HG03565 (cell line): ENCODE measurements around the gene VCAN.

Source experiments
- ATAC-seq: cut with Tn5 transposase; IDR thresholded peaks from one replicate; pipeline ENCODE4 v1.9.1; 2021; ENCODE audit warnings: mild to moderate bottlenecking, moderate library complexity; ENCODE audit not compliant: unreplicated experiment

Gene VCAN

DNA sequence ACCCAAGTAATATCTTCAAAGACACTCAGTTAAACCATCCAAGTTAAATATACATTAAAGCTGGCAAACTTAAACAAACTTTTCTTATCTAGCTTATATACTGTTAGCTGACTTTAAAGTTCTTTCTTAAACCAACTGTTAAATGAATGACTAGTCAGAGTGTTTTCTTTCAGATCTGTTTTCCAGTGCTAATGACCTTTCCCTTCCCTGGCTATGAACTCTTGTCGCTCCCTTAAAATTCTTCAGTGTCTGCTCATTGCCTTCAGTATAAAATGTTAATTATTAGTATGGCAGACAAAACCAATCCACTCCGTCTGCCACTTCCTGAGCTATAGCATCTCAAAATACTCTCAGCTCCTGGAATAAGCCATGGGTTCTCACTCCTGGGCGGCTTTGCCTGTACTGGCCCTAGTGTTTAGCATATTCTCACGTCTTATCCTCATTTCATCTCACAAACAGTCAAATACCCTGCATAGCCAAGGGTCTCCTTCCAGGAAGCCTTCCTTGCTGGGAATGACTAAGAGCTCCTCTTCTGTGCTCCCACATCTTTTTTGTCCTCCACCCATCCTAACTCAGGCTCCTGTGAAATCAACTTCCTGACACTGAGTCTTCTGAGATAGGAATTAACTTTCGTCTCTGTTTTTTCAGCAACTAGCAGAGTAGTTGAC is 87.7 kb downstream of the VCAN start:
- no peak for ATAC-seq

DNA sequence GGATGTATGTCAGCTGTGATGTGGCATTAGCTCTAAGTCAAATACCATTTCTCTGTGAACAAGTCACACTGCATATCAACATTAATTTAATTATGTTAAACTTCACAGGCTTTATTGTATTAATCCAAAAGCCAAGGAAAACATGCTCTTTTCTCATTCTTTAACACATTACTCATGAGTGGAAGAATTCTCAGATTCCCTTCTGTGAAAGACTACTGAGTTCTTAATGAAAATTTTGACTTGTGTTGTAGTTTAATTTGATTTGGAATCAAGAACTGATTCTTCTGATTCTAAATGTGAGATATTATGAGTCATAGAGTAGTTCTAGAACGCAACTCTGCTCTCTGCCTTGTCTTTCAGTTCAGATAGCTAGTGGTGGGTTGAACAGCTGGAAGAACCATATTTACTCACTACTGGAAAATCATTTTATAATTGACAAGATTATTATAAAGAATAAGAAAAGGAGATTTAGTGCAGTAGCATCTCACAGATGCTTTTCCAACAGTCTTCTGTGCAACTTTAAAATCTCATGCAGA is 90.6 kb downstream of the VCAN start:
- ATAC-seq: no peak

DNA sequence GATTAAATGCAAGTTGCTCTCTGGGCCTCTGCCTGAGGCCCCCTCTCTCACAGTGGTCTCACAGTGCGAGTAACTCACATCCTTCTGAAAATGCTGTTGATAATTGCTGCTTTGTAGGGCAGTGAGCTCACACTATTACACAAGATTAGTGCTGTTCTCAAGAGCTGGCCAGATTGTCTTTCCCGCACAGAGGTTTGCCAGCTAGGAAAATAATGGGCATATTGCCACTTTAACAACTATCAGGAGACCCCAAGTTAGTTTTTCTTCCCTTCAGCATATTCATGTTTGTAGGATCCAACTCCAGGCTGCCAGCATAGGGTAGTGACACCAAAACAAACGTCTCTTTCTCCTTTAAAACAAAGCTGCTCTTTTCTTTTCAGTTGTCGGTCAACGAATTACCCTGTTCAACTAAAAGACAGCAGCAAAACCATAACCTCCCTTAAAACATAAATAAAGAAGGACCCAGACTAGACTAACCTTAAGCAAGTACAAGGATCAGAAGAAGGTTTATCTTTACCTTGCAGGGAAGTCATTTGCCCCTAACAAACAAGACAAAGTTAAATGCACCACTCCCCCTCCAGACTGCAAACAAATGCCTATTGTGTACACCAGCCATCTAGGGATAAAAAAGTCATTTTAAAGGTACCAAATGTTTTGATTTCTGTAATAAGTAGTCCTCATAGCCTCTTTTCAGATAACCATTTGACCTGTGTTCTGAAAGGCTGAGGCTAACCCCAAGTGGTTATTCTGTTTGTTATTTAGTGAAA is 91.4 kb downstream of the VCAN start:
- ATAC-seq: no peak

DNA sequence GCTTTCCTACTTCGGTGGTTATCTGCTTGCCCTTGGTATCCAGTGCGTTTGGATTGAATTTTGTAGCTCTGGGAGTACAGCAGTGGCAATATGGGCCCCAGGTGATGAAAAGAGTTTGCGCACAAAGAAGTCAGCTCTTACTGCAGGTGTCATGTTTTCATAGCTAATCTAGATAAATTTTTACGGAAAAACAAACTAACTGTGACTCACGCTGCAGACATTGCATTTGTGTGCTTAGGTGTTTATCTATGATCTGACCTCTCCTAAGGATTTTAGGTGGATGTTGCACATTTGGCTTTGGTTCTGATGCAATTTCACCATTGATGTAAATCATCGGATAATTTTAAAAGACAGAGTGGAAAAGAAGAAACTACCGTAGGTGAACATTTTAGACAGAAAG is 92.1 kb downstream of the VCAN start:
- ATAC-seq: no peak

DNA sequence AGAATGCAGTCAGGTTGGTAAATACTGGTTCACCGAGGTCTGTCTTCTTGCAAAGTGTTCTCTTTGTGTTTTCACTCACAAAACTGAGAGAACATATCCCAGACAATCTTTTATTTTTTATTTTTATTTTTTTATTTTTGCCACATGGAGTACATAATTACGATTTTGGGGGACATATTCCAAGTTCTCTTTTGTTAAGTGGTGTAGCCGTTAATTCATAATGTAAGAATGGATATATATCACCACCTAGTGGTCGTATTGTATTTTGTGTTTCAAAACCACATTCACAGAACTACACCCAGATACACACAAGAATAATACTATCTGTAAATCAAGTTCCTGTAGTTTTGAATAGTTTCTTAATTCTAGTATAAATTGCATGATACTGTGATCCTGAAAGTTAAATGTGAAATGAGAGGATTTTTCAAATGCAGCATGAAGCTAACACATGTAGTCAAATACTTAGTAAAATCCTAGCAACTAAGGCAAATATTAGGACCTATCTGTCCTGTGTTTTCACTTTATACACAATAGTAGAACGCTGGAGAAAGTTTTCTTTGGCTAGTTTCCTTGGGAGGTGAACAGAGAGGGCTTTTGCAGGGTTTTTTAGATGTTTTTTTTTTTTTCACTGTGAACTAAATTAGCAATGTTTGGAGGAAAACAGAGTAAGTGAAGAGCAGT is 92.7 kb downstream of the VCAN start:
- peak; percentile 59 for ATAC-seq

GRCh38 chr5:83567741-83568140 is 96.2 kb downstream of the VCAN start:
- no peak for ATAC-seq

GRCh38 chr5:83568186-83568585 is 96.6 kb downstream of the VCAN start:
- no peak for ATAC-seq

- no peak for ATAC-seq
These were observed 99.4 kb downstream of the VCAN start for GRCh38 chr5:83570916-83571315.

DNA sequence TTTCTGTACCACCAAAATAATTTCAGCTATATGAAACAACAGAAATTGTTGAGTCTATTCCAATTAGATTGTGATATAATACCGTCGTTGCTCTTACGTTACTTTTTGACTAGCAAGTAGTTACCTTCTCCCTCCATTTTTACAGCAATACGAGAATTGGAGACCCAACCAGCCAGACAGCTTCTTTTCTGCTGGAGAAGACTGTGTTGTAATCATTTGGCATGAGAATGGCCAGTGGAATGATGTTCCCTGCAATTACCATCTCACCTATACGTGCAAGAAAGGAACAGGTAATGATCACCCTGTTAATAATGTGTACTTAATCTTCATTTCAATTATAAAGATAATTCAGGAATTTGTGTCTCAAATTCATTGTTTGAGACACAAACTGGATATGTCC is 100.7 kb downstream of the VCAN start:
- ATAC-seq: no peak

GRCh38 chr5:83576341-83576740 is 104.8 kb downstream of the VCAN start:
- no peak for ATAC-seq

GRCh38 chr5:83577036-83577636 is 105.6 kb downstream of the VCAN start:
- no peak for ATAC-seq

GRCh38 chr5:83583859-83584258 is 112.3 kb downstream of the VCAN start:
- no peak for ATAC-seq

DNA sequence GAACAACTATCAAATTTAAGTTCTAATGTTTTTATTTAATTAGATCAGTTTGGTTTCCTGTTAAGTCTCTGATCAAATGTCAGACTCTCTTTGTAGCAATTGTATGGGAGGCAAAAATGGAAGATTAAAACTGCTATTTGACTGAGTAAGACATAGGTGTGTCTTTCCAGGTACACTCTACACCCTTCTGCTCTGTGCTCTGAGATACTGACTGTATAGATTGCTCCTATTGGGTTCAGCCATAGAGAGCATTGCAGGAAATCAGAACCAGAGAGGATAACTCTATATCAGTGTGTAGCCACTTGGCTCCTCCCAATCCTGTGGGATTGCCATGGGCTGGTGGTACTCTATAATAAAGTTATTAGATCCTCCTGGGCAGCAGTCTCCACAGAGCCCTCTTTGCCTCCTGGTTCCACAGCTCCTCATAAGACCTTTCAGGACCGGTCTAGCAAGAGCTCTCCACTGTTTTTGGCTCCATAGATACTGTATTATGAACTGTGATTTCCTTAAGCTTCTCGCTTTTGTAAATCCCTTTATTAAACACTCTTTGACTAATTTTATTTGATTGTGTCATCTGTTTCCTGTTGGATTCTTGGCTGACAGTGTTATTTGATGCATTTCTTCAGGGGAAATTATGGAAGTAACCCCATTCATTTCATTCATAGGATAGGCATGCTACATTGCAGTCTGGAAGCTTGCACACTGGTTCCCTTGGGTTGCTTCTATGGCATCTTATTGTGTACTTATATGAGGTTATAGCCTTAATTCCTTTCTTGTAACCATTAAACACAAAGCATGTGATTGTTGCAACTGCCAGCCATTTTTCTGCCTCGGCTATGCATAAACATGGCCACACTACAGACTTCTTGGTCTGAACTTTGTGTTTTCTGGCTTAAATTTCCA is 115.6 kb downstream of the VCAN start:
- no peak for ATAC-seq

- no peak for ATAC-seq
These were observed 118.2 kb downstream of the VCAN start for GRCh38 chr5:83589786-83590185.

- no peak for ATAC-seq
These were observed 119.4 kb downstream of the VCAN start for GRCh38 chr5:83590966-83591365.

DNA sequence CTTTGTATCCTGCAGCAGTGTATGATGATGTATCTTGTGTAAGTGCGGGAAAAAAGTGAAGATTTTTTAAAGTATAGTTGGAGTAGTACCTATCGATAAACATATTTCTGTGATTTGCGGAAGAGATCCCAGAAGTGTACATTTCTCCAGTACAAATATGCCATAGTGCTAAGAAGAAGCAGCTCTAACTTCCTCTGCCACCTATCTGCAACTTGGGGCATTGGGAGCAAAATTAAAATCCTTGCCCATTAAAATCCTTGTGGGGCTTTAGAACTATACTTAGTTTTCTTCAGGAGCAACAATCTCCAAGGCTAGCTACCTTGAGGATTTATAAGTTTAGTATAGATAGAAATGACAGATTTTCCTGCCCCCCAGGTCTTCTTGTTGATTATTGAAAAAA is 123.7 kb downstream of the VCAN start:
- ATAC-seq: no peak

DNA sequence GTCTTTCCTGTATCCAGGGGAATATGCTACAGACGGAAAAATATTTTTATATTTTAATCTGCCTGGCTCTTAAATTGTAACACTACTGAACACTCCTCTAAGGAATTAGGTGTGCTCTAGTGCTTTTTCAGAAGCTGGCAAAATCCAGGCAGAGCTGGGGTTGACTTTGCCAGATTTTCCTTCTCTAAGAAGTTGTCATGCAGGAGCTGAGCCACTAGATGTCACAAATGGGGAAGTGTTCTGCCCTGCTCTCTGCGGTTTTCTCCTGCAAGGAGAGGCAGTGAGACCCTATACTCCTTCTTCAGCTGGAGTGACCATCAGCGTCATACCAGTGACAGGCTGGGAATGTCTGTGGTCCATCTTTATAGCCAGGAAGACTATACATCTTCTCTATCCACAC is 136.6 kb downstream of the VCAN start:
- peak; percentile 63 for ATAC-seq

- no peak for ATAC-seq
These were observed 143.3 kb downstream of the VCAN start for GRCh38 chr5:83614841-83615240.

DNA sequence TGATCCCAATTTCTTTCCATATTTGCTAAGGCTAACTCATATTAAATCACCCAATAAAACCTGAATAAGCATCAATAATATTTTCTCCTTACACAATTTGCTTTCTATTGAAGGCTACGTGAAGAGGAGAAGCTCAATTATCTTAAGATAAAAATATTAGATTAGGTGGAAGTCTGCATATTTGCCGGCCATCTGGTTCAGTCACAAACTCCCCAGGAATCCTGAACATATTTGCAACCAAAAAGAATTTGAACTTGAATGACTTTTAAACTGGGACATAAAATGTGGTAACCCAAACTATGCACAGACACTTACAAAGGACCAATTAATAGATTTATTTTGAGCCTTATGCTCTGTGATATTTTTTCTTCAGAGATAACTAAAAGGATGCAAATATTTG is 156.8 kb downstream of the VCAN start:
- ATAC-seq: no peak
